Hepatocyte (in vitro differentiated cells): ENCODE results near the gene CTNNA3.

Experiments
- CTCF ChIP-seq: fragments of 200-600 bp; sonication (generic); IDR thresholded peaks from 2 replicates; pipeline ENCODE4 v1.5.1; 2016; ENCODE audit warnings: antibody characterized with exemption, mild to moderate bottlenecking; ENCODE audit not compliant: poor library complexity
- EZH2 ChIP-seq: fragments of 200-600 bp; sonication (generic); IDR thresholded peaks from 2 replicates; pipeline ENCODE4 v1.6.1; 2016; ENCODE audit warnings: antibody characterized with exemption, mild to moderate bottlenecking, borderline replicate concordance

GRCh38 chr10:66835400-66835799 is 860.6 kb downstream of the CTNNA3 start:
- TF ChIP-seq CTCF (no peak), EZH2 (no peak)
